ENCODE data around the gene POU2AF3.
"Not testable (repeated sequence)": the region's sequence is repeated elsewhere in the genome, so short reads cannot be mapped to it uniquely, and the experiment has no call there.

POU2AF3 gene, protein sequence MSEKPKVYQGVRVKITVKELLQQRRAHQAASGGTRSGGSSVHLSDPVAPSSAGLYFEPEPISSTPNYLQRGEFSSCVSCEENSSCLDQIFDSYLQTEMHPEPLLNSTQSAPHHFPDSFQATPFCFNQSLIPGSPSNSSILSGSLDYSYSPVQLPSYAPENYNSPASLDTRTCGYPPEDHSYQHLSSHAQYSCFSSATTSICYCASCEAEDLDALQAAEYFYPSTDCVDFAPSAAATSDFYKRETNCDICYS

GRCh38 chr11:111298413-111299100 is at the start of gene POU2AF3:
Gene POU2AF3 (plus strand): TSS chr11:111298546. CDS start chr11:111298582, 36 bp downstream.
- DNase-seq (ENCODE audit: low read depth) = no peak

GRCh38 chr11:111250936-111251335 is 47.4 kb upstream of the POU2AF3 start:
- DNase-seq (ENCODE audit: low read depth) = no peak

- no peak for DNase-seq (ENCODE audit: low read depth)
Observed at GRCh38 chr11:111253131-111253530, 45.2 kb upstream of the POU2AF3 start.

DNA sequence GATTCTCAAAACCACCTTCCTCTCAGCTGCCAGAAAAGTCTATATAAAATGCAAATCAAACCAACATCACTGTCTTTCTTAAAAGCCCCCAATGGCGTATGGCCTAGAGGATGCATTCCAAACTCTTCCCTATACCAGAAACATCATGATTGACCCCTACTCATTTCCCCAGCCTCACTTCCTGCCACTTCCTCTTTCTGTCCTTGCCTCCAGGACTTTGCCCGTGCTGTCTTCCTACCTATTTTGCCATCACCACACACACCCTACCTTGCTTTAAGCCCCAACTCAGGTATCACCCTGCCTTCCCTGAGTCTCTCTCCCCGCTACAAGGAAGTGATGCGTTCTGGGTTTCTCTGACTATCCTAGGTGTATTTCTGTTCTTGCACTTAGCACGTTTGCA is 44.7 kb upstream of the POU2AF3 start:
- no peak for DNase-seq (ENCODE audit: low read depth)

GRCh38 chr11:111258046-111258445 is 40.3 kb upstream of the POU2AF3 start:
- DNase-seq (ENCODE audit: low read depth) = no peak

GRCh38 chr11:111259896-111260295 is 38.5 kb upstream of the POU2AF3 start:
- no peak for DNase-seq (ENCODE audit: low read depth)

GRCh38 chr11:111260811-111261210 is 37.5 kb upstream of the POU2AF3 start:
- no peak for DNase-seq (ENCODE audit: low read depth)

DNA sequence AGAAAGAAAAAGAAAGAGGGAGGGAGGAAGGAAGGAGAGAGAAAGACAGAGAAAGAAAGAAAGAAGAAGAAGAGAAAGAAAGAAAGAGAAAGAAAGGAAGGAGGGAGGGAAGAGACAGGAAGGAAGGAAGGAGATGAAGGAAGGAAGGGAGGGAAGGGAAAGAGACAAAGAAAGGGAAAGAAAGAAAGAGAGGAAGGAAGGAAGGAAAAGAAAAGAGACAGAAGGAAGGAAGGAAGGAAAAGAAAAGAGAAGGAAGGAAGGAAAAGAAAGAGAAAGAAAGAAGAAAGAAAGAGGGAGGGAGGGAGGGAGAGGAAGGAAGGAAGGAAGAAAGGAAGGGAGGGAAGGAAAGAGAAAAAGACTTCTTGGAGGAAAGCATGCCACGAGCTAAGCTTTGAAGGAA is 33.7 kb upstream of the POU2AF3 start:
- DNase-seq (ENCODE audit: low read depth) = no peak

DNA sequence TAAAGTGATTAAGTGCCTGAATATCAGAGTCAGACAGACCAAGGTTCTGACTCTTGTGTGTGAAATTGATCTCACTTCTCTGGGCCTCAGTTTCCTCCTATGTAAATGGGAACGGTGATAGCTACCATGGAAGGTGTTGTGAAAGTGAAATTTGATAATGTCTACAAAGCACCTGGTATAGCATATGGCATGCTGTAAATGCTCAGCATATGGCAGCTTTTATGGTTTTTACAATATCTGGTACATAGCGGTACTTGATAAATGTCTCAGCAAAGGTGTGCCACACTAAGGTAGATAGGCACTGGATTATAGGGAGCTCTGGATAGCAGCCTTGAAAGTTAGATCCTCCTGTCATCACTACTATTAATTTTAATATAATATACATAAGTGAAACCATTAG is 32.9 kb upstream of the POU2AF3 start:
- DNase-seq (ENCODE audit: low read depth) = no peak

DNA sequence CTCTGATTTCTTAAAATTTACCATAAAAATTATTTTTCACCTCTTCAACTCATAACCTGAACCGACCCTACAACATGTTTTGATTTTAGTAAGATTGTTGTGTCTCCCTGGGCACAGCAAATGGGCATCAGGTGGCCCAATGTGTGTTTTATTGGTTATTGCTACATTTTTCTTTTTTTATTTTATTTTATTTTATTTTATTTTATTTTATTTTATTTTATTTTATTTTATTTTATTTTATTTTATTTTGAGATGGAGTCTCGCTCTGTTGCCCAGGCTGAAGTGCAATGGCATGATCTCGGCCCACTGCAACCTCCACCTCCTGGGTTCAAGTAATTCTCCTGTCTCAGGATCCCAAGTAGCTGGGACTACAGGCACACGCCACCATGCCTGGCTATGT is 30.0 kb upstream of the POU2AF3 start:
- not testable (repeated sequence) for DNase-seq (ENCODE audit: low read depth)

DNA sequence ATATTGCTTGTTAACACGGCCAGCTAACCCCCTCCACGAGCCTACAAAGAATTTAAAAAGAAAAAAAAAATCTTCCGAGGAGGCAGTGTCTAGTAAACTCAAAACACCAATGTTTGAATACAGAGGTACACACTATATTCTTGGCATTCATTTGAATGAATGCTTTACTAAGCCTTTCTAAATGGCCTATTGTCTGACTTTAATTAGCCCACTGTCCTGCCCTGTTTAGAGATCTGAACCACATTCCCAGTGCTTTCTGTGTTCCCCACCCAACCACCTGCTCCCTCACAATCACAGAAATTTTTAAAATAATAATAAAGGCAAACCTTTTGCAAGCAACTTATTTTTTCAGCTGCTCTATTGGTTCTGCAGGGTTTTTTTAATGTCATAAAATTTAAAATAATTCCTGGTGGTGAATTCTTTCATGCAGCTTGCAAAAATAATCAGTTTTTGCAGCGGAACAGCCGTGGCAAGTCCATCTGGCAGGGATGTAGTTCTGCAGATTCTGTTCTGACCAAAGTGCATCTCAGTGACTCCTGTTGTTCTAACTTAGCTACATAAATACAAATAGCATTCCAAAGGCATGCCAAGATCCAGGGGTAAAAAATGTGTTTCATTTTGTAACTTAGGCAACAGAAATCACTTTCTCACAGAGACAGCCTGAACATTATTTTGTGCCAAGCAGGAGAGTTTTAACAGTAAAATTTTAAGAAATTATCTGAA is 29.0 kb upstream of the POU2AF3 start:
- DNase-seq (ENCODE audit: low read depth) = no peak

- no peak for DNase-seq (ENCODE audit: low read depth)
Observed at GRCh38 chr11:111272420-111272819, 25.9 kb upstream of the POU2AF3 start.

DNA sequence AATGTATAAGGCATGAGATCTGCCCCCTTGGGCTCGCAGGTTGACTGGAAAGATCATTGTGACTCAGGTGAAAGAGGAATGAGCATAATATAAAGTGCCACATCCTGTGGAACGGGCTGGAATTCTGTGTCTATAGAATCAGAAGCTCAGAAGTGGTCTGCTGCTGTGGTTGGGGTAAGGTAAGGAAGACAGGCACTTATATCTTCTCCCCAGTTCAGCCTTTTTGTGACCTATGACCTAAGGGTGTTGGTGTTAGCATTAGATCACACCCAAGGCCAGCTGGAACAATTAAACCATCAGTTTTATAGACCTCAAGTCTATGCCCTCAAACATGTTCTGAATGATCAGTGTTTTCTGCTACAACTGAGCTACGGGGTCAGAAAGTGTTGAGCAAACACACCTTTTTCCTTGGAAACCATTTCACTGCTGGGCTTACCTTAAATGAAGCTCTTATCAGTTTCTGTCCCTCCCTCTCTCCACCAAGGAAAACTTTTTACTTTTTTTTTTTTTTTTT is 15.7 kb upstream of the POU2AF3 start:
- DNase-seq (ENCODE audit: low read depth) = no peak

DNA sequence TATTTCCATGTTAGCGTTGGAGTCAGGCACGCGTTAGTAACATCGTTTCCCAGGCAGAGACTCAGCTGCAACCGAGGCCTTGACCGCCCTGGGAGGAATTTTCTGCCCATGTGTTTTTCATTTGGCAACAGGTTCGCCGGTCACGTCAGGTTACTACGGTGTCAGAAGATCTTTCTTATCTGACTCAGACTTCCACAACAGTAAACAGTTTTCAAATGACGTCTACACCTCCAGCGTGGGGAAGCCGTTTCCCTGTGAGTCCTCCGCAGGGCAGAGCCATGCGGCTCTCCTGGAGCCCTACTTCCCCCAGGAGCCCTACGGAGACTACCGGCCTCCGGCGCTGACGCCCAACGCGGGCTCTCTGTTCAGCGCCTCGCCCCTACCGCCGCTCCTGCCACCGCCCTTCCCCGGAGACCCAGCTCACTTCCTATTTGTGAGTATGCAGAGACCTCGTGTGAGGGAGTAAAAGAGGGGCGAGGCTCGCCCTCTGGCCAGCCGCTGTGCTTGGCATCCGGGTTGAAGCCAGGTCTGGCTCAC is 14.3 kb upstream of the POU2AF3 start:
- no peak for DNase-seq (ENCODE audit: low read depth)

- DNase-seq (ENCODE audit: low read depth) = no peak
Observed at GRCh38 chr11:111285189-111286091, 12.9 kb upstream of the POU2AF3 start.

DNA sequence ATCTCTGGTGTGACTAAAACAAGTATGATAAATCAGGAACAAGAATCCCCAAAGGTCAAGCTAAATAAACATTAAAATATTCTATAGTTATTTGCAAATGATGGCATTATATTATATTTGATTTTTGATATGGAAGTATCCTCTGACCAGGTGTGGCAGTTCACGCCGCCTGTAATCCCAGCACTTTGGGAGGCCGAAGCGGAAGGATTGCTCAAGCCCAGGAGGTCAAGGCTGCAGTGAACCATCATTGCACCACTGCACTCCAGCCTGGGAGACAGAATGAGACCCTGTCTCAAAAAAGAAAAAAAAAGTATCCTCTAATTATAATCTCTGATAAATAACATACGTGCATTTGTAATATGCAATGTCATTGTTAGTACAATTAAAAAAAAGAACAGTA is 6.6 kb upstream of the POU2AF3 start:
- no peak for DNase-seq (ENCODE audit: low read depth)

DNA sequence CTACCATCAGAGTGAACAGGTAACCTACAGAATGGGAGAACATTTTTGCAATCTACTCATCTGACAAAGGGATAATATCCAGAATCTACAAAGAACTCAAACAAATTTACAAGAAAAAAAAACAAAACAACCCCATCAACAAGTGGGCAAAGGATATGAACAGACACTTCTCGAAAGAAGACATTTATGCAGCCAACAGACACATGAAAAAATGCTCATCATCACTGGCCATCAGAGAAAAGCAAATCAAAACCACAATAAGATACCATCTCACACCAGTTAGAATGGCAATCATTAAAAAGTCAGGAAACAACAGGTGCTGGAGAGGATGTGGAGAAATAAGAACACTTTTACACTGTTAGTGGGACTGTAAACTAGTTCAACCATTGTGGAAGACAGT is 5.9 kb upstream of the POU2AF3 start:
- DNase-seq (ENCODE audit: low read depth) = not testable (repeated sequence)

DNA sequence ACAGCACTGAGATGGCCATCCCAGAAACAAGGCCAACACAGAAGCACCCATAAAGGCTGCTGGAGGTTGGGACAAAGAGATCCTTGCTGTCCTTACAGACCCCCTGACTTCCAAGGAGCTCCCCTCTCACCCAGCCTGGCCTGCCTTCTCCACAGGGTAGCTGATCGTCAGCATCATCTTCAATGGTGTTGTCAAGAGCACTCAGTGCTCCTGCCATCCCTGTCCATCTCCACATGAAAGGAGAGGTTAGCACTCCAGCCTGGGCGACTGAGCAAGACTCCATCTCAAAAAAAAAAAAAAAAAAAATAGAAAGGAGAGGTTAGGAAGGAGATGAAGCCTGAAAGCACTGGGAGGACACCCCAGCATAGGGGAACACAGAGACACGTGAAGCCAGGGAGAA is 2.1 kb upstream of the POU2AF3 start:
- DNase-seq (ENCODE audit: low read depth) = no peak

DNA sequence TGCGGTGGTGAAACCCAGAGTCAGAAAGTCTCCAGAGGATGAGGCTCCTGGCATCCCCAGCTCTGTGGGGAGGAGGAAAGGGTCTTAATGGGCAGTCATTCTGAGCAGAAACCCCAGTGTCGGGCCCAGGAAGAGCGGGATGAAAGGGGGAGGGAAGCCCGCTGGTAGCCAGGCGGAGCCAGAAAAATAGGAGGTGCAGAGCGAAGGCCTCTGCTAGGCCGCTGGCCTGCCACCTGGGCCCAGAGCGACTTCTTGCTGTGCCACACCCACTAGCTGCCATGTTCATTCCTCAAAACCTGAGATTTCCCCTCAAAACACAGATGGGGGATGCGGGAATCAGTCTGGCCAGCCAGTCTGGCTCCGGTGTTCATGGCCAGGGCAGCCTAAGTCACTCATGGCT is 650 bp upstream of the POU2AF3 start:
- no peak for DNase-seq (ENCODE audit: low read depth)

DNA sequence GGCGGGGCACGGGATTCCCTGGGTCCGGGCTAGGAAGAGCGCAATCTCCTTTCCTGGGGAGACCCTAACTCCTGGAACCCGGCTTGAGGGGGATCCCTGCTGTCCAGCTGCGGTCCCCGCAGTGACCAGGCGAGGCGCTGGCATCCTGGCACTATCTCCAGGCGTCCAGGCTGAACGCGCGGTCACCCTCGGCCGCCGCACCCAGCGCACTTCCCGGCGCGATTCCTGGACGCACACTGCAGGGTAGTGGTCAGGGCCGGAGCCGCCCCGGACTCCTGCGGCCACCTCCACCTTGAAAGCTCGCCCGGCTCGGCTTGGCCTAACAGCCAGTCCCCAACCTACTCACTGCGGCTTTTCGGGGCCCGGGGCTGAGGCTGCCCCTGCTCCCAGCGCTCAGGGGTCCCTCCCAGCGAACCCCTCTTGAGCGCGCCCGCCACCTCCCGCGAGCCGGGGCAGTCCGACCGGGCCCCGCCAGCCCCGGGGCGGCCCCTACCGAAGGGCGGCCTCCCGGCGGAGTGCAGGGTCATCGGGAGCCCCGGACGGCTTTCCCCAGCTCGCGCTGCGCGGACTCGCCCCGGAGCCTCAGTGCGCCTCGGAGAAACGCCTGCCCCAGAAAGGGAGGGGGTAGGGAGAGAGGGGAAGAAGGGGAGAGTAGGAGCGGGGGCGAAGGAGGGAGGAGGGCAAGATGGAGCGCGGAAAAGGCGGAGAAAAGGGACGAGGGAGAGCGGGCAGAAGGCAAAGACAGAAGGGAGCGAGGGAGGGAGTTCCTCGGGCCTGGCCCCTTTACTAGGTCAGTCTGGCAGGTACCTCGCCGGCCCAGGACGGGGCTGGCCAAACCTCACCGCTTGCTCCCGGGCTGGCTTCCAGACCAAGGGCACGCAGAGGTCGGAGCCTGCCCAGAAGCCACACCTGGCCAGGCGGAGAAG is 1.0 kb downstream of the POU2AF3 start:
- no peak for DNase-seq (ENCODE audit: low read depth)

- no peak for DNase-seq (ENCODE audit: low read depth)
Observed at GRCh38 chr11:111300569-111300968, 2.2 kb downstream of the POU2AF3 start.
